HG03060 (cell line): ENCODE data around the gene FAM3D.

Experiments
- ATAC-seq: cut with Tn5 transposase; IDR thresholded peaks from one replicate; pipeline ENCODE4 v1.9.1; 2021; ENCODE audit warnings: low read depth, moderate number of reproducible peaks; ENCODE audit not compliant: unreplicated experiment

FAM3D gene

GRCh38 chr3:58604031-58604430 is 62.5 kb downstream of the FAM3D start:
- no peak for ATAC-seq

- ATAC-seq: no peak
Measured at GRCh38 chr3:58603606-58604005, 63.0 kb downstream of the FAM3D start.

- no peak for ATAC-seq
Measured at GRCh38 chr3:58597770-58598310, 68.7 kb downstream of the FAM3D start.

- no peak for ATAC-seq
Measured at GRCh38 chr3:58596834-58597518, 69.6 kb downstream of the FAM3D start.

- ATAC-seq: no peak
Measured at GRCh38 chr3:58594117-58594516, 72.5 kb downstream of the FAM3D start.

GRCh38 chr3:58591517-58592510 is 74.8 kb downstream of the FAM3D start:
- no peak for ATAC-seq

GRCh38 chr3:58588030-58588614 is 78.5 kb downstream of the FAM3D start:
- no peak for ATAC-seq

GRCh38 chr3:58586776-58587192 is 79.8 kb downstream of the FAM3D start:
- ATAC-seq: no peak

GRCh38 chr3:58585994-58586393 is 80.6 kb downstream of the FAM3D start:
- no peak for ATAC-seq

- no peak for ATAC-seq
Measured at GRCh38 chr3:58585005-58585786, 81.4 kb downstream of the FAM3D start.

GRCh38 chr3:58584690-58585004 is 81.9 kb downstream of the FAM3D start:
- no peak for ATAC-seq
